Measurements from ENCODE around the gene SESTD1. TPM values are rescaled to one million over a fixed set of nuclear protein-coding genes. Genes with fewer than 3 reads are reported as not detected.
A peak's percentile ranks its signal among the peaks of the same experiment; 100 is the strongest.

SESTD1 gene
- total RNA-seq, 1 donor from 2014 or later: 15.4 TPM

DNA sequence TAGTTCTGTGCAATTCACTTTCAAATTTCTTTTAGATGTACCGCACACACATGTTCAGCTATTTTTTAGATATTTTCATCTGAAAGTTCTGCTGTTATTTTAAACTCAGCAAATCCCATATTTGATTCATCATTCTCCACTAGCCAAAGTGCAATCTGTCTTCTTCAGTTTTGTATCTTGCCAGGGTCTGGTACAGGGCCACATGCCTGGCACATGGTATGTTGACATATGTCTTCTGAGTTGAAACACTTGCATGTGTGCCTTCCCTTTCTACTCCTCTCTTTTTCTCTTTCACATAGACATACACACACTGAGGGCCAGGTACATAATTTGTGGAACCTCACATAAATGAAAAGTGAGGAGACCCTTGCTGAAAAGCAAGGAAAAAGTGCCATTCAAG, 25.7 kb upstream of the SESTD1 start:
- no peaks in the 10 kb centered on the region for H3K27me3 ChIP-seq
- DNase-seq (ENCODE audit: low spot score in 2 of 2): no peak

DNA sequence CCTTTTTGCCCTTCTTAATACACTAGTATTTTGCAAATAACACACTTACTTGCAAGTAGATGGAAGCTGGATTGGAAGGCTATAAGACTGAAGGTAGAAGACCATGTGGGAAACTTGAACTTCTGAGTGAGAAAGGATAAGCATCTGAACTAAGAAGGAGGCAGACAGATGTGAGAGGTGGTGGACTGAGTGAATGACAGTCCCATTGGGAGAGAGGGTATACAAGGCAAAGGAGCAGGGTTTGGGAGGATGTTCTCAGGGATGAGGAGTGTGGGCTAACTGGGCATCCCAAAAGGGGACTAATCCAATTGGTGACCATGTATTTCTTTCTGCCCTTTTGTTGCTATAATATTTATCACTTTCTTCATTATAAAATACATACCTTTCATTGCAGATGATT, 20.4 kb upstream of the SESTD1 start:
- no peak overlapping the region for H3K4me3 ChIP-seq
- TF ChIP-seq, protein P1, sequence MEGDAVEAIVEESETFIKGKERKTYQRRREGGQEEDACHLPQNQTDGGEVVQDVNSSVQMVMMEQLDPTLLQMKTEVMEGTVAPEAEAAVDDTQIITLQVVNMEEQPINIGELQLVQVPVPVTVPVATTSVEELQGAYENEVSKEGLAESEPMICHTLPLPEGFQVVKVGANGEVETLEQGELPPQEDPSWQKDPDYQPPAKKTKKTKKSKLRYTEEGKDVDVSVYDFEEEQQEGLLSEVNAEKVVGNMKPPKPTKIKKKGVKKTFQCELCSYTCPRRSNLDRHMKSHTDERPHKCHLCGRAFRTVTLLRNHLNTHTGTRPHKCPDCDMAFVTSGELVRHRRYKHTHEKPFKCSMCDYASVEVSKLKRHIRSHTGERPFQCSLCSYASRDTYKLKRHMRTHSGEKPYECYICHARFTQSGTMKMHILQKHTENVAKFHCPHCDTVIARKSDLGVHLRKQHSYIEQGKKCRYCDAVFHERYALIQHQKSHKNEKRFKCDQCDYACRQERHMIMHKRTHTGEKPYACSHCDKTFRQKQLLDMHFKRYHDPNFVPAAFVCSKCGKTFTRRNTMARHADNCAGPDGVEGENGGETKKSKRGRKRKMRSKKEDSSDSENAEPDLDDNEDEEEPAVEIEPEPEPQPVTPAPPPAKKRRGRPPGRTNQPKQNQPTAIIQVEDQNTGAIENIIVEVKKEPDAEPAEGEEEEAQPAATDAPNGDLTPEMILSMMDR (IDR thresholded peaks at IDR 0.05): no peak
- no peak overlapping the region for H3K27ac ChIP-seq
- H3K9me3 ChIP-seq: no peaks in the 10 kb centered on the region
- no peaks in the 10 kb centered on the region for H3K27me3 ChIP-seq
- intact Hi-C loops (cut with DNase I): no loop called here
- no peak for DNase-seq (ENCODE audit: low spot score in 2 of 2)
- H3K36me3 ChIP-seq: no peaks in the 10 kb centered on the region
- no peaks in the 10 kb centered on the region for H3K4me1 ChIP-seq

More for the DNA sequence above, 25.7 kb upstream of the SESTD1 start:
- Histone ChIP-seq H3K4me1 (no peaks in the 10 kb centered on the region), H3K9me3 (no peaks in the 10 kb centered on the region), H3K27ac (no peak overlapping the region), H3K36me3 (no peaks in the 10 kb centered on the region), H3K4me3 (no peak overlapping the region)
- intact Hi-C loops (cut with DNase I): no loop called here
- TF ChIP-seq, protein P1 (IDR thresholded peaks at IDR 0.05): no peak

DNA sequence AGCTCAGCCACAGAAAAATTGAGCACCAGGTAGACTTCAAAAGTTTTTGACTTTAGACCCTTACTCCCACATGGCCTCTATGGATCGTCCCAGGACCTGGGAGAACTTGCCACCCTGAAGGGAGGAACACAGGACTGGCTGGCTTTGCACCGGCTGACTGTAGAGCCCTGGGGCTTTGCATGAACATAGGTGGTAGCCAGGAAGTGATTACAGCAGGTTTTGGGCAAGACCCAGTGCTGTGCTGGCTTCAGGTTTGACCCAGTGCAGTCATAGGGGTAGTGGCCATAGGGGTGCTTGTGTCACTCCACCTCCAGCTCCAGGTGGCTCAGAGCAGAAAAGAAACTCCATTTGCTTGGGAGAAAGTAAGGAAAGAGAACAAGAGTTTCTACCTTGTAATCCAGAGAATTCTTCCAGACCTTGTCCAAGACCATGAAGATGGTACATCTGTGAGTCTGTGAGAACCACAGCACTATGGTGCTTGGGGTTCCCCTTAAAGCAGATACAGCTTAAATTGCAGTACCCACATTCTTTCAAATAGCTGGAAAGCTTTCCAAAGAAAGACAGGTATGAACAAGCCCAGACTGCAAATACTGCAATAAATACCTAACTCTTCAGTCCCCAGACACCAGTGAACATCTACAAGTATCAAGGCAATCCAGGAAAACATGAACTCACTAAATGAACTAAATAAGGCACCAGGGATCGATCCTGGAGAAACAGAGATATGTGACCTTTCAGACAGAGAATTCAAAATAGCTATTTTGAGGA, 13.0 kb upstream of the SESTD1 start:
- TF ChIP-seq, protein P1 (IDR thresholded peaks at IDR 0.05): no peak
- Histone ChIP-seq H3K27ac (no peak overlapping the region), H3K4me3 (no peak overlapping the region), H3K27me3 (no peaks in the 10 kb centered on the region), H3K9me3 (no peaks in the 10 kb centered on the region), H3K4me1 (peaks cover 0 to 26% of the 10 kb centered on the region in 2 donors), H3K36me3 (no peaks in the 10 kb centered on the region)
- intact Hi-C loops (cut with DNase I): no loop called here
- DNase-seq (ENCODE audit: low spot score in 2 of 2): no peak

DNA sequence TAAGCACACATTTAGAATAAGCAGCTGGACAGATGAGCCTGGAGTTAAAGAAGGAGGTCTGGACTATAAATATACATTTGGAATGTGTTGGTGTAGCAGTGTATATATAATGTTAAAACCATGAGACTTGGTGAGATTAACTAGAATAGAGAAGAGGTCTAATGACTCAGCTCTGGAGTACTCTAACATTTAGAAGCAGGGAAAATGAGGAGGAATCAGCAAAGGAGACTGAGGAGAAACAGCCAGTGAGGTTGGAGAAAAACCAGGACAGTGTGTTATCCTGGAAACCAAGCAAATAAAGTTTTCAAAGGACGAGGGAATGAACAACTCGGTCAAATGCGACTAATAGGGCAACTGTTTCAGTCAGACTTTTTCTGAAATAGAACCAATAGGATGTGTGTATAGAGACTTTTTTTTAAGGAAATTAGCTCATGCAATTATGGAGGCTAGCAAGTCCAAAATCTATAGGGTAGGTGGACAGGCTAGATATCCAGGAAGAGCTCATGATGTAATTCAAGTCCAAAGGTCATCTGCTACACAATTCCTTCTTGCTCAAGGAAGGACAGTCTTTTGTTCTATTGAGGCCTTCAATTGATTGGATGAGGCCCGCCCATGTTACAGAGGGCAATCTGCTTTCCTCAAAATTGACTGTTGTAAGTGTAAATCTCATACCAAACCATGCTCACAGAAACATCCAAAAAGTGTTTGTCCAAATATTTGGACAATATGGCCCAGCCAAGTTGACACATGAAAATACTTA, 10.8 kb upstream of the SESTD1 start:
- no peak overlapping the region for H3K4me3 ChIP-seq
- no peaks in the 10 kb centered on the region for H3K36me3 ChIP-seq
- no peaks in the 10 kb centered on the region for H3K9me3 ChIP-seq
- no peaks in the 10 kb centered on the region for H3K27me3 ChIP-seq
- peaks cover 0 to 26% of the 10 kb centered on the region in 2 donors for H3K4me1 ChIP-seq
- DNase-seq (ENCODE audit: low spot score in 2 of 2): no peak
- intact Hi-C loops (cut with DNase I): no loop called here
- TF ChIP-seq, protein P1 (IDR thresholded peaks at IDR 0.05): no peak
- peak overlapping the region; percentile 79 to 81 for H3K27ac ChIP-seq

- Histone ChIP-seq H3K4me3 (no peak overlapping the region), H3K27me3 (no peaks in the 10 kb centered on the region), H3K4me1 (peaks cover 0 to 26% of the 10 kb centered on the region in 2 donors), H3K27ac (peak overlapping the region; percentile 79 to 81), H3K9me3 (no peaks in the 10 kb centered on the region), H3K36me3 (no peaks in the 10 kb centered on the region)
- TF ChIP-seq, protein P1 (IDR thresholded peaks at IDR 0.05): no peak
- intact Hi-C loops (cut with DNase I): loop anchor here (5.0 kb wide), 1 partner anchor 47 kb away; no protein-coding TSS in a partner anchor
- no peak for DNase-seq (ENCODE audit: low spot score in 2 of 2)
These were observed 10.1 kb upstream of the SESTD1 start for GRCh38 chr2:179274749-179275148.
